MM.1S (cell line): ENCODE results near the gene SIT1.

Experiments
- CTCF ChIP-seq: fragments of 300-600 bp; sonication (generic); IDR thresholded peaks from 2 replicates; pipeline ENCODE4 v1.5.1; 2016; ENCODE audit warnings: antibody characterized with exemption, low read length, mixed read lengths
- EZH2 ChIP-seq: fragments of 300-600 bp; sonication (generic); optimal IDR thresholded peaks from 2 replicates; pipeline ENCODE3; 2017; ENCODE audit warnings: low read depth, mild to moderate bottlenecking, antibody characterized with exemption, low read length, mixed read lengths
- EZH2phosphoT487 ChIP-seq: fragments of 300-600 bp; sonication (generic); IDR thresholded peaks from 2 replicates; pipeline ENCODE4 v1.6.1; 2018; ENCODE audit warnings: antibody characterized with exemption, low read length

GRCh38 chr9:35656348-35656747 is 5.6 kb upstream of the SIT1 start:
- TF ChIP-seq CTCF: no peak
- TF ChIP-seq EZH2: no peak
- TF ChIP-seq EZH2phosphoT487: no peak
